CD4-positive, alpha-beta T cell treated with Interleukin-1 beta for 1 hour (primary cell): Measurements from ENCODE around the gene SMLR1.

Experiments
- DNase-seq, 2 donors: peaks; one replicate each; pipeline ENCODE4 v3.0.0-alpha.2; 2020 to 2022

SMLR1 gene

GRCh38 chr6:130852844-130853554 is 25.8 kb downstream of the SMLR1 start:
- no peak for DNase-seq

GRCh38 chr6:130853555-130854183 is 26.5 kb downstream of the SMLR1 start:
- DNase-seq, result no peak

GRCh38 chr6:130858054-130858453 is 30.8 kb downstream of the SMLR1 start:
- no peak for DNase-seq

- no peak for DNase-seq
Observed at GRCh38 chr6:130858498-130859160, 31.4 kb downstream of the SMLR1 start.

GRCh38 chr6:130859161-130859867 is 32.1 kb downstream of the SMLR1 start:
- DNase-seq, result no peak

- no peak for DNase-seq
Observed at GRCh38 chr6:130862370-130862769, 35.2 kb downstream of the SMLR1 start.

- no peak for DNase-seq
Observed at GRCh38 chr6:130863415-130864230, 36.4 kb downstream of the SMLR1 start.

- no peak for DNase-seq
Observed at GRCh38 chr6:130864344-130864743, 37.1 kb downstream of the SMLR1 start.

- DNase-seq, result no peak
Observed at GRCh38 chr6:130865793-130866192, 38.6 kb downstream of the SMLR1 start.

- DNase-seq, result no peak
Observed at GRCh38 chr6:130869681-130870080, 42.5 kb downstream of the SMLR1 start.

- DNase-seq, result no peak
Observed at GRCh38 chr6:130870179-130870880, 43.1 kb downstream of the SMLR1 start.

GRCh38 chr6:130872250-130873095 is 45.3 kb downstream of the SMLR1 start:
- peak; percentile 48 to 63 for DNase-seq

GRCh38 chr6:130873746-130874145 is 46.5 kb downstream of the SMLR1 start:
- DNase-seq, result no peak

GRCh38 chr6:130879826-130880225 is 52.6 kb downstream of the SMLR1 start:
- no peak for DNase-seq

GRCh38 chr6:130882370-130882769 is 55.2 kb downstream of the SMLR1 start:
- DNase-seq, result no peak

GRCh38 chr6:130885392-130886192 is 58.4 kb downstream of the SMLR1 start:
- DNase-seq, result peak; percentile 67 to 82
